ENCODE results near the gene CASTOR1. TPM values are rescaled to one million over a fixed set of nuclear protein-coding genes. Genes with fewer than 3 reads are reported as not detected.
"Not testable (repeated sequence)": the region's sequence is repeated elsewhere in the genome, so short reads cannot be mapped to it uniquely, and the experiment has no call there.

Gene CASTOR1
- total RNA-seq (ENCODE audit: insufficient read depth, low replicate concordance) = 9.1 TPM

DNA sequence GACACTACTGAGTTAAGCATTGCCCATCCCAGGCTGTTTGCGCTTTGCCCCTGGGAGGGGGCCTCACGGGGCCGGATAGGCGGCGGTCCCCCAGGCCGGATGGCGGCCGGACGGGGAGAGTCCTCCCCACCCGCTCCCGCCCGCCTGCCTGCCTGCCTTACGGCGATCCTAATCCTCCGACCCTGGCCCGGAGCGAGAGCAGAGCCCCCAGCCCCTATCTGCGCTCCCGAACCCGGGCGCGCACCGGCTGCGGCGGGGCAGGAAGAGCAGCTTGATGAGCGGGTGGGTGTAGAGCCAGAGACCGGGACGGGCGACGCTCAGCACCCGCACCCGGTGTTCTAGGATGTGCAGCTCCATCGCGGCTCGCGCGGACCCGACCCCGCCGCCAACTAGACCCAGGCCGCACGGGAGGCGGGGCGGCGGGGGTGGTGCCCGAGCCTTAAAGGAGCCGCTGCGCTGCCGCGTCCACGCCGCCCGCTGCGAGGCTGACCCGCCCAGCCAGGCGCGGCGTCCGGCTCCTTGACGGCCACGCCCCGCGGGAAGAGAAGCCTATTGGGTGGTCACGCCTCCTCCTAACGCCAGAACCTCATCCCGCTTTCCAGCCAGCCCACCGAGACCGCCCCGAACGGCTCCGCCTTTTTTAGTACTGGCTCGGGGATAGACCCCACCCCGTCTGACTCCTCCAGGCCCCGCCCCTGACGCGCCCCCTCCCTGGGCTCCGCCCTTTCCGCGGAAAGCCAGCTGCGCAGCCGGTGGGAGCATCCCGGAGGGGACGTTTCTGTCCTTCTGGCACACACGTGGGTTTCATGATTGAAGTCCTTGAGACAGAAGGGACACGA is at the start of gene CASTOR1:
CASTOR1 (minus strand) TSS at position 365 of the 839 bp plus-strand sequence; CDS start at position 357, 8 bp downstream.
- DNase-seq (ENCODE audit: low spot score) = peak; percentile 100

DNA sequence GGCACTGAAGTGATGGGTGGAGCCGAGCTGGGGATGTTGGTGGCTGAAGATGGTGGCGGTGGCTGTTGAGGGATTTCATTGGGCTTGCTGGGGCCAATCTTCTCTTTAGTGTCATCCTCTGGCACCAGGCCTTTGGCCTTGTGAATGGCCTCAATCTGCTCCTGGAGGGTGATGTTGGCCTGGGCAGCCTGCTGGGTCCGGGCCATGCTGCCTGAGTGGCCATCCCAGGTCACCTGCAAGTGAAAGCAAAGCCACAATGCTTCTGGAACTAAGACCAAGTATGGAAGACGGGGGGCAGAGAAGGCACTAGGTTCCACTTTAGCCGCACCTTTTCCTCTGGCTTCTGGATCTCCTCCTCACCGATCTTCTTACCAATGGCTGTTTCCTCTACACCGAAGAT is 49.5 kb upstream of the CASTOR1 start:
- no peak for DNase-seq (ENCODE audit: low spot score)

DNA sequence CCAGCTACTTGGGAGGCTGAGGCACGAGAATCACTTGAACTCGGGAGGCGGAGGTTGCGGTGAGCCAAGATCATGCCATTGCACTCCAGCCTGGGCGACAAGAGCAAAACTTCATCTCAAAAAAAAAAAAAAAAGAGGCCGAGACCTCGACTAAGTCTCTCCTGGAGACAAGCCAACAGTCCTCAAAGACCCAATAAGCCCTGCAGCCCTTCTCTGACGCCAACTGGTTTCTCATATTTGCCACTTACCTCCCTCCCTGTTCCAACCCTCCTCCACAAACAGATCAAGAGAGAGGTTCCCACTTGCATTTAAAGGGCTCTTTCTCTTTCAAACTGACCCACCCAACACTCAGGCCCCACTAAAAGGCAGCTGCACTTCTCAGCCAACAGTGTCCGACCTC is 49.0 kb upstream of the CASTOR1 start:
- not testable (repeated sequence) for DNase-seq (ENCODE audit: low spot score)

DNA sequence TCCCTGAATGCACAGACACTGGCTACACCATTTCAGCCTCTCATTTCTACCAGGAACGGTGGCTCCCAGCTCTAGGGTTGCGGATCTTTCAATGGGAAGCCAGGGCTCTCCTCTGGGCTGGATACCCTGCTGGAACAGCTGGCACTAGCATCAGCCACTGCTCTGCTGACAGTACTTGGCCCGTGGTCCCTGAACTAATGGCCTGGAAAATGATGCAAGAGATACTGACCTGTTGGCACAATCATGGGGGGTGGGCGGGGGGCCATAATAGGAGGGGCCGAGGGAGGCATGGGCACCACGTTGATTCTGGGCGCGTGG is 48.1 kb upstream of the CASTOR1 start:
- DNase-seq (ENCODE audit: low spot score) = no peak

DNA sequence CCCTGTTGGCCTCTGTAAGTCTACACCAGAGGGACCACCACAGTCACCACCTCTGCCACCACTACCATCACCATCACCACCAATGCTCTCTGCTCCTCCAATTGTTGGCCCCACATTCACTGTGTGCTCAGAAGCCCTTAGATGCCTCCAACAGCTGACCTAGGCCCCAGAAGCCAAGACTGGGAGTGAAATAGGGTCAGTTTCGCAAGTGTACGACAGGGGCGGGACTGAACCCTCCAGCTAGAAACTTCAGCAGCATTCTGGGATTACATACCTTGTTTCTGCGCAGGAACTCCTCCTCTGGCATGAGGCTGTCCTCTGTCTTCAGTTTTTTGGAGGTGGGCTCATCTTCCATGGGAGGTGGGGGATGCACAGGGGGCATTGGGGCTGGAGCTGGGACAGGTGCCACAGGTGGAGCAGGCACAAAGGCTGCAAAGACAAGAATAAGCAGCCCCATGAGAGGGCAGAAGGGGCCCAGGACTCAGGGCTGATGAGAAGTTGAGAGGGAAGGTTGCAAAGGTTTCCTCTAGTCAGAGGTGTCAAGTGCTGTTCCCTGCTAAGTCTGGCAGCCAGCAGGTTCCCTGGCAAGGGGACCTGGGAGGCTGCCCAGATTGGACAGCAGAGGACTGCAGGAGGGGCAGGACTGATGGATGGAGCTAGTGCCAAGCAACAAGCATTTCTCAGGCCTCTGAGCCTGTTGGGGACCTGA is 47.6 kb upstream of the CASTOR1 start:
- DNase-seq (ENCODE audit: low spot score) = no peak

DNA sequence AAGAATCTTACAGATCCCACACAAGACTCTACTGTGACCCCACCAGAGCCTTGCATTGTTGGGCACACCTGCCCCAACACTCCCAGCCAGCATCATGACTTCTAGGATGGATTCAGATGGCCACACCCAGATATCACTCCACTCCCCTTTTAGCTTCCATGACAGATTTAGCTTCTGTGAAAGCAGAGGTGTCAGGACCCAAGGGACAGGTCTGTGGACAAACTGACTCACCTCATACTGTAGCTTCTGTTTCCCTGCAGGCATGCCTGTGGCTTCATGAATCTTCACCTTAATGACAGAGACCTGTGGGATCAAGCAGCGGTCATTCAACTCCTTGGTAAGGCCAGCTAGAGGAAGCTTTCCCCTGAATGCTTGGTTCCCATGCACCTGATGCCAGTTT is 45.9 kb upstream of the CASTOR1 start:
- DNase-seq (ENCODE audit: low spot score) = no peak

DNA sequence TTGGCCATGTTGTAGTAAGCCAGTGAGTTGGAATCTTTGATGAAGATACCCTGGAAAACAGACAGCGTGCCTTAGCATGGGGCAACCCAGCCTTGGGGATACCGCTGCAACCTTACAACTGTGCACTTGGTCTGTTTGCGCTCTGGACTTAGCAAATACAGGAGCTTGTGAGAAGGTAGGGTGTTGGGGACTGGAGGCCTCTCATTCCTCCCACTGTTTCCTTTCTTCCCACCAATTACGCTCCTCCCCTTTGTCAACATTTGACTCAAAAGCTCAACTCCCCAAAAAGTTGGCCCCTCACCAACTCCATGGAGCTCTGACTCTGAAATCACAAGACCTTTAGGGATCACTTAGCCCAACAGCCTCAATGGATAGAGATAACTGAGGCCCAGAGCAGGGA is 45.3 kb upstream of the CASTOR1 start:
- peak; percentile 8 for DNase-seq (ENCODE audit: low spot score)

DNA sequence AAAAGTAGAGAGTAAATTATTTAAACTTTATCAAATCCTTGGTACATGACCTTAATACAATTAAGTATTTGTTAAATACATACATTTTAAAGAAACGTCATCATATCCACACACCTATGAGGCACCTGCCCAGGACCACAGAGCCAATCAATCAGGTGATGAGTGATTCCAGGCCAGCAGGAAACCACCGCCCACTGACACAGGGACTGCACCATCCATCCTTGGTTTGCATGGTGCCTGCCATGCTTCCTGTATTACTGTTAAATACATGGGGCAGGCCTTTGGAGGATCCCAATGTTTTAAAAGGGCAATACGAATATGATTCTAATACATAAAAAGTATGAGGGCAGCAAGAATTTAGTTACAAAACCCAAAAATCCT is 44.4 kb upstream of the CASTOR1 start:
- DNase-seq (ENCODE audit: low spot score) = no peak

DNA sequence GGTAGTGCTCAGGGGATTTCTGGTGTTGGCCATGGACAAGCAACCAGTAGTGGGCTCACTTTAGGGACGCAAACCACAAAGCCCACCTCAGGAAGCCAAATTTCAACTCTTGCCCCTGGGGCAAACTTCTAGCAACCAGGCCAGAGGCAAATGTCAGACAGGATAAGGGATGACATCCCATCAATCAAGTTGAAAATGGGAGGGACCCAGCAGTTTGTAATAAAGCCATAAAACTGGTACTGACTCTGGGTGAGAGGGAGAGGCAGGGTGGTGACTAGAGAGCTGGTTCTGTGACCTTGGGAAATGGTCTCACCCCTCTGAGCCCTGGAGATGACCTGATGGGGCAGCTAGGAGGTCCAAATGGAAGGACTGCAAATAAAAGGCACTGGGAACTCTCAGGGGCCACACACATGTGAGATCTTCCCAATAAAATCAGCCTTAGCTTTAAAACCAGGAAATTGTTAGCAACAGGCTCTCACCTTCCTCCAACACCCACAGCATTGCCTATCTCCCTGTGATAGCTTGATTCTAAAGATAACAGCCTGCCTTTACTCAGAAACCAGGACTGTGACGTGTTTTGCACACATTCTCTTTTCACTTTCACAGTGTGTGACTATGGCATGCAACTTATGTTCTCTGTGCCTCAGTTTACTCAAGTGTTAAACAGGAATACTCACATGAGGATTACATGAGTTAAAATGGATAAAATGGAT is 43.8 kb upstream of the CASTOR1 start:
- DNase-seq (ENCODE audit: low spot score) = no peak

DNA sequence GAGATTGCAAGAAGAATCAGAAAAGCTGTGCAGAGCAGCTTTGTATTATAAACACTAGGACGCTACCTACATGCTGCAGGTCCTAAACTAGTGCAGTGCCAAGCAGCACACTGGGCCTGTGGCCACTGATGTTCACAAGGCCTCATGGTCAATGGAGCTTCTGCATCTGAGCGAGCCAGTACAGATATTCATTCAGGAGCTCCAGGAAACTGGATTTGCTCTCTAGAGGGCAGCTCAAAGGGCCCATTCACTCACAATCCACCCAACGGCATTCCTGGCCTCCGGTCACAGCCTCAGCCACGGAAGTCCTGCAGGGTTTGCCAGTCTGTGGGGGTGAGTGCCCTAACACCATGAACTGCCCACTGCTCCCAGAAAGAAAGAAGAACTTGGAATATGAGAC is 43.2 kb upstream of the CASTOR1 start:
- DNase-seq (ENCODE audit: low spot score) = no peak

DNA sequence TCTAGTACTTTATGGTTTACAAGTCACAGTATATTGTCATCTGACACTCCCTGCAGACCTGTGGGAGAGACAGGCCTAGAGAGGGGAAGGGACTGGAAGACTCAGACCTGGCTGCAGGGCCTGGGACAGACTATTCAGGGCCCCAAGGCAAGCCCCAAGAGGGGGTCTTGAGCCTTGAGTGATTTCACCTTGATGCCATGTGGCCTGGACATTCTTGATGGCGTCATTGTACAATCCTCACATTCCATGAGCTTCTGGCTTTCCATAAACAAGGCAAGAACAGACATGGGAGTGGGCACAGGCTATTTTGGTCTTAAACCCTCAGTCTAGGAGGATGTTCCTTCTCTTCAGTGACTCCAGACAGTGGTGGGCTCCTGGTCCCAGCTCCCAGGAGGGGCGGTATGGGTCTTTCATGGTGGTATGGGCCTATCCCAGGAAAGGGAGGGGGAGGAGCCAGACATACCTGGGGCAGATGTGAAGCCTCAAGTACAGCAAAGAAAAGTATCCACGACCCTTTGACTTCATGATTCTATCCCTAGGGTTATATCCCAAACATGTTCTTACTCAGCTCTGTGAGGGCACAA is 39.3 kb upstream of the CASTOR1 start:
- DNase-seq (ENCODE audit: low spot score) = peak; percentile 24

DNA sequence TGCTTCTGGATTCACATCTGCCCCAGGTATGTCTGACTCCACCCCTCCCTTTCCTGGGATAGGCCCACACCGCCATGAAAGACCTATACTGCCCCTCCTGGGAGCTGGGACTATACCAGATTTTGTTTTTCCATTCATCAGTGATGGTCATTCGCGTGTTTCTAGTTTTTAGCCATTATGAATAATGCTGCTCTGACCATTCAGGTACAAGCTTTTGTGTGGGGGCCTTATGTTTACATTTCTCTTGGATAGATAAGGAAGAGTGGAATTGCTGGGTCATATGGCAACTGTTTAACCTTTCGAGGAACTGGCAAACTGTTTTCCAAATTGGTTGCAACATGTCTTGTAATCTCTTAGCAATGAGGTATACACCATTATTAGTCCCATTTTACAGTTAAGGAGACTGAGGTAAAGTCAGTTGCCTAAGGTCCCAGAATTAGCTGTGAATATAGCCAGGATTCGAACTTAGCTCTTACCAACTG is 38.6 kb upstream of the CASTOR1 start:
- peak; percentile 19 for DNase-seq (ENCODE audit: low spot score)

DNA sequence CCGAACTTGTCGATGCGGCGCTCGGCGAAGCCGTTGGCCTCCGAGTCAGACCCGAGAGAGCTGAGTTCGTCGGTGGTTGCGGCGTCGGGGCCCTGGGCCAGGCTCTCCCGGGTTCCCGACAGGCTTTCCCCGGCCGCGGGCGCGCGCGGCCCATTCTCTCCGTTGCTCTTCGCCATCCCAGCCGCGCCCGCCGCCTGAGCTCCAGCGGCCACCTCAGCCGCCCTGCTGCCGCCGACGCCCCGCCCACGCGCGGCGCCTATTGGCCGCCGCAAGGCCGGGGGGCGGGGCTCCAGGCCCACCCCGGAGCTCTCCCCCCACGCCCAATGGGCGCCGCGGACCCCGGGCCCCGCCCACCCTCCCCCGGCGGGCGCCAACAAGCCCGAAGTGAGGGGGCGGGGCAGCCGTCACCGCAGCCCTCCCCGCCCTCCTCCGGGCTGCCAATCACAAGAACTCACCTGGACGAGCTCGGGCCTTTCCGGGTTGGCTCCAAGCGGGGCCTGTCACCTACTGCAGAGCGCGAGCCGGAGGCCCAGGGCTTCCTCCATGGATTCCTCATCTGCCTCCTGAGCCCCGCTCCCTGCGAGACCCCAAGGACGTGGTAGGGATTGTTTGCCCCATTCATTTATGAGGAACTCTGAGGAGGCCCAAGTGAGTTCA is 37.5 kb upstream of the CASTOR1 start, which contains the start of gene TBC1D10A:
TBC1D10A (minus strand) TSS at position 236 of the 657 bp plus-strand sequence; CDS start at position 176, 60 bp downstream.
- DNase-seq (ENCODE audit: low spot score) = peak; percentile 91

DNA sequence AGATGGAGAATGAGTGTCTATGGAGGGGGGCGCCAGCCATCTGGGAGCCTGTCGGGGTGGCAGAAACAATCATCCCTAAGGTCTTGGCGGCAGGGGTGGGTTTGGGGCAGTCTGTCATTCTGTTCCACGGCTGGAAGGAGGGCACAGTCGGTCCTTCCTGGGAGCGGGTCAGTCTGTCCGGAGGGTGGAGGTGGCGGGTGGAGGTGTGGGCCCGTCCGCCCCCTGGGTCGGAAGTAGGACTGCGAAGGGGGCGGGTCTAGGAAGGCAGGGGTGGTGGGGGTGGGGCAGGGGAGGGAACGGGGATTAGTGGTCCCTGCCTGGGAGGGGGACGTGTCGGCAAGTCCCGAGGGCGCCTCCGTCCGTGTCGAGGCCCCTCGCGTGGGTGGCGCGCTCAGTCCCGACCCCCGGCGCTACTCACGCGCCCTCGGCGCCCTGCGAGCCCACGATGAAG is 37.0 kb upstream of the CASTOR1 start:
- DNase-seq (ENCODE audit: low spot score) = no peak

DNA sequence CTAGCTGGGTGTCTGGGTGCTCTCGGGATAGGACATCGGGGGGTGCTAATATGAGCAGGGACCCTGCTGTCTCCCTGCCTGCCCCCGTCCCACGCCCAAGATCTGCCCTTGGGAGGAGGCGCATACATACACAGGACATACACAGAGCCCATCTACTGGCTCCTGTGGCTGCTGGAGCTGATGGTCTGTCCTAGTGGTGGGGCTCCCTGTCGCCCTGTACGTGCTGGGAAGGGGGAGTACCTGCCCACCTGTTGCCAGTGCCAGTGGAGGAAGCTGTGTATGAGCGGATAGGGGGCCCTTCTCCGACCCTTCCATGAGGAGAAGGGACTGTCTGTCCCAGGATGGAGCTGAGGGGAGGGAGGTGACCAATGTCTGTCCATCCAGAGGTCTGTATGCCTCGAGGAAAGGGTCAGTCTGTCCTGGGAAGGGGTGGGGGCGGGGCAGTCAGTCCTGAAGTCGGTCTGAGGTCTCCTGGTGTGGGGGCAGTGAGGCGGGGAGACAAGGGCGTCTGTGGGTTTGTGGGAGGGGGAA is 36.5 kb upstream of the CASTOR1 start:
- peak; percentile 13 for DNase-seq (ENCODE audit: low spot score)

DNA sequence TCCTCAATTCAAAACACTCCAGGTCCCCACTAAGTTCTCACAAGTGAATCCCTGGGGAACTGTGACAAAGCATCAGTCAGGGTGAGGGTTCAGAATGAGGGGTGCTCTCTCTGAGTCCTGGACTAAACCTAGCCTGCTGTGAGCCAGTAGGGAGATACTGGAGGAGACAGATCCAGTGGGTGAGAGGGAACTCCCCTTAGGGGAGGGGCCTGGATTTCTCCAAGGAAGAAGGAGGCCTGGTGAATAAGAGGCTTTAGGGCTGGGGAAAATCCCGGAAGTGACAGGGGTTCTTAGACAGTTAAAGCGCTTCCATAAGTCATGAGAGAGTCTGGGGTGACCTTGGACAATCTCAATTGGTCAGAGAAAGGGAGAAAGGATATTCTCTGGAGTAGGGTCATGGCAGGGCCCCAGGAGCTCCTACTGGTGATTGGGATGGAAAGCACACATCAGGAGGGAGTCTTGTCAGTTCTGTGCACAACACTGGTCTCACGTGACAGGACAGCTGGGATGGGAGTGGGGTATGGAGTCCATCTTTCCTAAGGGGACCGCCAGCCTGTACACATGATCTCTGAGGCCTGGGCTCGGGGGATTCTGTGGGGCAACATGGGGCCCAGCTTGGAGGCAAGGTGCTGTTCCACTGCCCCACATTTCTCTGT is 35.9 kb upstream of the CASTOR1 start:
- DNase-seq (ENCODE audit: low spot score) = peak; percentile 97

DNA sequence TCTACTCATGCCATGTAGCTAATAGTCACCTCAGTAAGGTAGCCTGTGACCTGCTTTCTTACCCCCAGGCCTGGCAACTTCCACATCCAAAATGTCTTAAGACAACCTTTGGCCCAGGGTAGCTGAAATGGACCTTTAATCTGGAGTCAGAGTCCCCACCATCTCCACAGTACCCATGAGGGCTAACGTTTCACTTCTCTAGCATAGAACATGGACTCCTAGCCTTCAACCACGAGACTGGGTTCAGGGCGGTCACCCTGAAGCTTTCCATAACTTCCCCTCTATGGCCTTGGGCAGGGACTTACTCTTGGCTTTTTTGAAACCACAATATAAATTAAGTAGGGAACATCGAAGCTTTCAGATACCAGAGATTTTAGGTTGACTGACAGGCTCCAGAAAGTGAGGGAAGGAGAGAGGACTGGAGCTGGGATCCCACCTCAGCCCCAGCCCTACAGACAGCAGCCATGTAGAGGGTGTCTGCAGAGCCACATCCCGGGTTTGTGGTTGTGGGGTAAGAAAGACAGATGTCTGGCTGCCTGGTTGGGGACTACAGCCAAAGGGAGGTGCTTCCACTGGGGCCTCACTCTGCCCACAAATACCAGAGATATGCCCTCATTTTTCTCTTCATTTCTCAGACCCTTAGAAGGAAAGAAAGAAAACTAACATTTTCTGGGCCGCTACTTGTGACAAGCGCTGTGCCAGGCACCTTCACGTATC is 34.9 kb upstream of the CASTOR1 start:
- peak; percentile 76 for DNase-seq (ENCODE audit: low spot score)

DNA sequence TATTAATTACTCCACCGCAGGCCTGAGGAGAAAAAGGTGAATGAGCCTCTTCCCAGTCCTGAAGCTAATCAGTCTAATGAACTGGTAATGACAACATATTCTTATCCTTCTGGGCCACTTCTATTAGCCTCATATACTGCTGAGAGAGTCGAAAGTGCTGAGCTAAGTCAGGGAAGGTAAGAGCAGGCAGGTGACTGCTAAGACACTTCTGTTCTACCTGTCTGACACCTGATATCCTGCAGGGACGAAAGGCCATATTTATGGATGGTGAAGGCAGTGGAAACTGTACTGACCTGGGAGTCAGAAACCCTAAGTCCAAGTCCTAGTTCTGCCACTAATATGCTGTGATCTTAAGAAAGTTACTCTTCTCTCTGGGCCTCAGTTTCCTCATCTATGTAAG is 33.9 kb upstream of the CASTOR1 start:
- DNase-seq (ENCODE audit: low spot score) = no peak

DNA sequence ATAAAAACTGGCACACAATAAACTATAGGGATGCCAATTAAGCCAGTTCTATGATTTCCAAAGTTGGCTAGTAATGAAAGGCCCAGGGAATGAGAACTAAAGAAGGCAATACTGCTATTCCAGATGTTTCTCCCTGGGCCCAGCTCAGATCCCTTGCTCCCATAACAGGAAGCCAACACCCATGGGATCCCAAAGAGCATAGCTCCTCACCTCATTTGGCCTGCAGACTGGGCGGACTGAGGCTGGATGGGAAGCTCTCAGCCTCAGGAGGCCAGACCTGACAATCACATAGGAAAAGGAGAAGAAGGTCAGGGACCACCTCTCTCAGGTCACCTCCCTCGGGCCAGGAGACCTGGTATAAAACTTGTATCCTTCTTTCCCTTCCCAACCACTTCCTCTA is 32.2 kb upstream of the CASTOR1 start:
- DNase-seq (ENCODE audit: low spot score) = no peak
